ENCODE measurements around the gene MEIKIN. TPM values are rescaled to one million over a fixed set of nuclear protein-coding genes. Genes with fewer than 3 reads are reported as not detected.

The MEIKIN gene
- total and polyA plus RNA-seq, 2 of the 13 experiments (the other 11 are each of a cell fraction or from before 2014, with no cell fraction given), result not detected

DNA sequence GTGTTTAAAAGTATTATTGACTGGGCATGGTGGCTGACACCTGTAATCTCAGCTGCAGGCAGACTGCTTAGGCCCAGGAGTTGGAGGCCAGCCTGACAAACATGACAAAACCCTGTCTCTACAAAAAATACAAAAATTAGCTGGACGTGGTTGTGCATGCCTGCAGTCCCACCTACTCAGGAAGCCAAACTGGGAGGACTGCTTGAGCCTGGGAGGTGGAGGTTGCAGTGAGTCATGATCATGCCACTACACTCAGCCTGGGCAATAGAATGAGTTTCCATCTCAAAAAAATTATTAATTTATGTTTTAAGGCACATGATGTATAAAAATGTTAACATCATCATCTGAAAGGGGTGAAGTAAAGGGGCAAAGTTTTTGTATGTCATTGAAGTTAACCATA is 98.9 kb downstream of the MEIKIN start (continued):
- TF ChIP-seq, protein P1, sequence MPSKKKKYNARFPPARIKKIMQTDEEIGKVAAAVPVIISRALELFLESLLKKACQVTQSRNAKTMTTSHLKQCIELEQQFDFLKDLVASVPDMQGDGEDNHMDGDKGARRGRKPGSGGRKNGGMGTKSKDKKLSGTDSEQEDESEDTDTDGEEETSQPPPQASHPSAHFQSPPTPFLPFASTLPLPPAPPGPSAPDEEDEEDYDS (CRISPR knock-in tag; IDR thresholded peaks at IDR 0.05), result no peak
- TF ChIP-seq, protein P2, sequence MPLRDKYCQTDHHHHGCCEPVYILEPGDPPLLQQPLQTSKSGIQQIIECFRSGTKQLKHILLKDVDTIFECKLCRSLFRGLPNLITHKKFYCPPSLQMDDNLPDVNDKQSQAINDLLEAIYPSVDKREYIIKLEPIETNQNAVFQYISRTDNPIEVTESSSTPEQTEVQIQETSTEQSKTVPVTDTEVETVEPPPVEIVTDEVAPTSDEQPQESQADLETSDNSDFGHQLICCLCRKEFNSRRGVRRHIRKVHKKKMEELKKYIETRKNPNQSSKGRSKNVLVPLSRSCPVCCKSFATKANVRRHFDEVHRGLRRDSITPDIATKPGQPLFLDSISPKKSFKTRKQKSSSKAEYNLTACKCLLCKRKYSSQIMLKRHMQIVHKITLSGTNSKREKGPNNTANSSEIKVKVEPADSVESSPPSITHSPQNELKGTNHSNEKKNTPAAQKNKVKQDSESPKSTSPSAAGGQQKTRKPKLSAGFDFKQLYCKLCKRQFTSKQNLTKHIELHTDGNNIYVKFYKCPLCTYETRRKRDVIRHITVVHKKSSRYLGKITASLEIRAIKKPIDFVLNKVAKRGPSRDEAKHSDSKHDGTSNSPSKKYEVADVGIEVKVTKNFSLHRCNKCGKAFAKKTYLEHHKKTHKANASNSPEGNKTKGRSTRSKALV (CRISPR knock-in tag; IDR thresholded peaks at IDR 0.05), result no peak
- TF ChIP-seq ZNF34 (CRISPR knock-in tag; IDR thresholded peaks at IDR 0.05; ENCODE audit: borderline replicate concordance) (no peak), RXRB (CRISPR knock-in tag; IDR thresholded peaks at IDR 0.05; ENCODE audit: borderline replicate concordance) (no peak)

DNA sequence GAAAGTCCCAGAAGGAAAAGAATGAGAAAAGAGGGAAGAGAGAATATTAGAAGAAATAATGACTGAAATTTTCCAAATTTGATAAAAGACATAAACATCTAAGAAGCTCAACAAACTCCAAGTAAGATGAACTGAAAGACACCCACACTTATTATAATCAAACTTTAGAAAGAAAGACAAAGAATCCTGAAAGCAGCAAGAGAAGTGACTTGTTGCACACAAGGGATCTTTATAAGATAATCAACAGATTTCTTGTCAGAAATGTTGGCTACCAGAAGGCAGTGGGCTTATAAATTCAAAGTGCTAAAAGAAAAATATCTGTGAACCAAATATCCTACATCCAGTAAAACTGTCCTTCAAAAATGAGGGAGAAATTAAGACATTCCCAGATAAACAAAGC is 99.6 kb downstream of the MEIKIN start:
- no TSS peak for BruUV-seq (replicated peaks)
- Histone ChIP-seq H3K4me3 (replicated peaks in 1 of 3; ENCODE audit: insufficient read depth in 1 of 3, low read depth in 2 of 3, low read length in 3 of 3) (no peak overlapping the region), H3K27me3 (ENCODE audit: control insufficient read depth in 1 of 2, insufficient read depth in 2 of 2, low read length in 2 of 2) (no peaks in the 10 kb centered on the region), H3K9ac (ENCODE audit: insufficient read depth, low read depth, low read length) (no peak overlapping the region), H3K4me2 (ENCODE audit: low read depth, low read length) (no peak overlapping the region), H3K79me2 (ENCODE audit: insufficient read depth, low read length) (no peaks in the 10 kb centered on the region), H3K4me1 (ENCODE audit: insufficient read depth, low read length) (no peaks in the 10 kb centered on the region), H3K27ac (ENCODE audit: extremely low read length, insufficient read depth, low read length) (no peak overlapping the region), H2AFZ (ENCODE audit: low read length) (no peak overlapping the region), H3K9me3 (ENCODE audit: low read length) (peaks cover 38% of the 10 kb centered on the region), H3K36me3 (replicated peaks in 1 of 2; ENCODE audit: control insufficient read depth in 1 of 2, insufficient read depth in 2 of 2, low read length in 2 of 2) (no peaks in the 10 kb centered on the region), H4K20me1 (ENCODE audit: insufficient read depth, low read length) (no peaks in the 10 kb centered on the region)
- TF ChIP-seq, protein P3, sequence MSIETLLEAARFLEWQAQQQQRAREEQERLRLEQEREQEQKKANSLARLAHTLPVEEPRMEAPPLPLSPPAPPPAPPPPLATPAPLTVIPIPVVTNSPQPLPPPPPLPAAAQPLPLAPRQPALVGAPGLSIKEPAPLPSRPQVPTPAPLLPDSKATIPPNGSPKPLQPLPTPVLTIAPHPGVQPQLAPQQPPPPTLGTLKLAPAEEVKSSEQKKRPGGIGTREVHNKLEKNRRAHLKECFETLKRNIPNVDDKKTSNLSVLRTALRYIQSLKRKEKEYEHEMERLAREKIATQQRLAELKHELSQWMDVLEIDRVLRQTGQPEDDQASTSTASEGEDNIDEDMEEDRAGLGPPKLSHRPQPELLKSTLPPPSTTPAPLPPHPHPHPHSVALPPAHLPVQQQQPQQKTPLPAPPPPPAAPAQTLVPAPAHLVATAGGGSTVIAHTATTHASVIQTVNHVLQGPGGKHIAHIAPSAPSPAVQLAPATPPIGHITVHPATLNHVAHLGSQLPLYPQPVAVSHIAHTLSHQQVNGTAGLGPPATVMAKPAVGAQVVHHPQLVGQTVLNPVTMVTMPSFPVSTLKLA (IDR thresholded peaks at IDR 0.05), result no peak
- TF ChIP-seq NR2F1 (CRISPR knock-in tag; IDR thresholded peaks at IDR 0.05) (no peak), ZNF577 (CRISPR knock-in tag; IDR thresholded peaks at IDR 0.05; ENCODE audit: borderline replicate concordance, low read depth) (no peak), NAIF1 (CRISPR knock-in tag; IDR thresholded peaks at IDR 0.05; ENCODE audit: borderline replicate concordance) (no peak), ZNF317 (CRISPR knock-in tag; IDR thresholded peaks at IDR 0.05) (peak; percentile 90), WIZ (CRISPR knock-in tag; IDR thresholded peaks at IDR 0.05) (no peak), ZBTB38 (CRISPR knock-in tag; IDR thresholded peaks at IDR 0.05) (no peak)
- TF ChIP-seq, protein P4, sequence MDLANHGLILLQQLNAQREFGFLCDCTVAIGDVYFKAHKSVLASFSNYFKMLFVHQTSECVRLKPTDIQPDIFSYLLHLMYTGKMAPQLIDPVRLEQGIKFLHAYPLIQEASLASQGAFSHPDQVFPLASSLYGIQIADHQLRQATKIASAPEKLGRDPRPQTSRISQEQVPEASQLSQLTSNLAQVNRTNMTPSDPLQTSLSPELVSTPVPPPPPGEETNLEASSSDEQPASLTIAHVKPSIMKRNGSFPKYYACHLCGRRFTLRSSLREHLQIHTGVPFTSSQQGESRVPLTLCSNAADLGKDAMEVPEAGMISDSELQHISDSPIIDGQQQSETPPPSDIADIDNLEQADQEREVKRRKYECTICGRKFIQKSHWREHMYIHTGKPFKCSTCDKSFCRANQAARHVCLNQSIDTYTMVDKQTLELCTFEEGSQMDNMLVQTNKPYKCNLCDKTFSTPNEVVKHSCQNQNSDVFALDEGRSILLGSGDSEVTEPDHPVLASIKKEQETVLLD (CRISPR knock-in tag; IDR thresholded peaks at IDR 0.05; ENCODE audit: low read depth), result no peak
- TF ChIP-seq, protein P5, sequence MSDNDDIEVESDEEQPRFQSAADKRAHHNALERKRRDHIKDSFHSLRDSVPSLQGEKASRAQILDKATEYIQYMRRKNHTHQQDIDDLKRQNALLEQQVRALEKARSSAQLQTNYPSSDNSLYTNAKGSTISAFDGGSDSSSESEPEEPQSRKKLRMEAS (IDR thresholded peaks at IDR 0.05), result no peak
- CTCF ChIA-PET (ENCODE audit: low intra/inter-chr PET ratio, low total read pairs), result no interaction called here
- intact Hi-C loops (cut with micrococcal nuclease; ENCODE audit: unreplicated experiment) (no loop called here), in situ Hi-C loops (cut with HindIII; ENCODE audit: extremely low pct_ligation_motif_present, low pct_unique_long_range_greater_than_20kb) (no loop called here)
- FAIRE-seq (no peak), ATAC-seq (no peak), DNase-seq (ENCODE audit: low spot score) (no peak)
- POLR2A ChIA-PET, result no interaction called here
